Gastroesophageal sphincter (tissue), 4 donors: ENCODE data around the gene SIPA1. TPM values are rescaled to one million over a fixed set of nuclear protein-coding genes. Genes with fewer than 3 reads are reported as not detected.
A peak's percentile ranks its signal among the peaks of the same experiment; 100 is the strongest.

Experiments used
- ATAC-seq: fragments of 150-250 bp; one replicate; pipeline ENCODE4 v1.9.1; 2016; ENCODE audit warnings: mild to moderate bottlenecking, moderate library complexity
- H3K27ac ChIP-seq, 4 donors: fragments of 200-600 bp; sonication (generic) in 3 of 4; 1 replicate in 3 of 4; 2 replicates in 1 of 4; pipeline ENCODE4 v1.5.1; 2016 to 2019
- H3K27me3 ChIP-seq: fragments of 200-600 bp; sonication (generic); one replicate; pipeline ENCODE4 v1.5.1; 2019
- H3K36me3 ChIP-seq, 2 donors: fragments of 200-600 bp; sonication (generic); one replicate each; pipeline ENCODE4 v1.5.1; 2019; ENCODE audit warnings: control low read depth in 1 of 2
- H3K4me1 ChIP-seq, 3 donors: fragments of 200-600 bp; sonication (generic); 1 replicate in 2 of 3; 2 replicates in 1 of 3; pipeline ENCODE4 v1.5.1; 2016 to 2019; ENCODE audit warnings: control low read depth in 2 of 3
- H3K4me3 ChIP-seq, 2 donors: fragments of 200-600 bp; sonication (generic); one replicate each; pipeline ENCODE4 v1.5.1; 2019; ENCODE audit warnings: mild to moderate bottlenecking in 1 of 2, moderate library complexity in 1 of 2
- H3K9me3 ChIP-seq, 3 donors: fragments of 200-600 bp; sonication (generic); one replicate each; pipeline ENCODE4 v1.5.1; 2017 to 2019; ENCODE audit warnings: control low read depth in 2 of 3
- CTCF ChIP-seq, 4 experiments: fragments of 200-600 bp in 2 of 4; fragments of 450-650 bp in 2 of 4; sonication (generic) in 1 of 4; IDR thresholded peaks; one replicate each; pipeline ENCODE4 v1.5.1; 2017 to 2019; ENCODE audit warnings: antibody characterized with exemption in 4 of 4, mild to moderate bottlenecking in 2 of 4, moderate library complexity in 2 of 4
- EP300 ChIP-seq: sonication (generic); formaldehyde crosslinking; IDR thresholded peaks from one replicate; pipeline ENCODE4 v1.6.1; 2017; ENCODE audit warnings: antibody characterized with exemption, mild to moderate bottlenecking
- POLR2A ChIP-seq, 2 donors: fragments of 450-650 bp; IDR thresholded peaks; one replicate each; pipeline ENCODE4 v1.6.1; 2017; ENCODE audit warnings: antibody characterized with exemption in 2 of 2, mild to moderate bottlenecking in 2 of 2, moderate library complexity in 1 of 2
- POLR2AphosphoS5 ChIP-seq: sonication (generic); formaldehyde crosslinking; IDR thresholded peaks from one replicate; pipeline ENCODE4 v1.6.1; 2017; ENCODE audit warnings: antibody characterized with exemption
- WGBS, 2 donors: methylation state at CpG; one replicate each; pipeline ENCODE4 v1.1.5; 2018; ENCODE audit warnings: low coverage in 1 of 2; 5-methylcytosine and 5-hydroxymethylcytosine counted together
- total RNA-seq, 4 donors: library from RNA; depleted of rRNA; stranded (reverse); fragments of >200 nt; gene quantifications; one replicate each; pipeline ENCODE4 v1.1.0, GENCODE V29; 2016

SIPA1 gene
- total RNA-seq, 4 donors from 2014 or later: 32.9 to 45.0 (median 38.3) TPM

- Histone ChIP-seq H3K4me3 (peak overlapping the region; percentile 86 to 99), H3K9me3 (no peaks in the 10 kb centered on the region), H3K4me1 (peaks cover 0 to 53% (median 34%) of the 10 kb centered on the region in 3 donors), H3K27ac (peak overlapping the region; percentile 83 to 95 (median 92)), H3K27me3 (no peaks in the 10 kb centered on the region), H3K36me3 (peaks cover 0 to 51% of the 10 kb centered on the region in 2 donors)
- no peak for TF ChIP-seq POLR2A (IDR thresholded peaks at IDR 0.05)
- TF ChIP-seq EP300: no peak
- no peak for TF ChIP-seq POLR2AphosphoS5
- TF ChIP-seq CTCF (IDR thresholded peaks at IDR 0.05): no peak
- 0% methylated on average over 4 of the region's 50 CpGs; no CpG with 5 or more reads in 1 of the 2 donors for WGBS, 2 donors
- ATAC-seq: no peak
These were observed 21.8 kb upstream of the SIPA1 start for GRCh38 chr11:65615950-65616574.

- Histone ChIP-seq H3K4me1 (peaks cover 0 to 48% (median 29%) of the 10 kb centered on the region in 3 donors), H3K9me3 (no peaks in the 10 kb centered on the region), H3K4me3 (peak overlapping the region; percentile 86 to 99), H3K27me3 (no peaks in the 10 kb centered on the region), H3K27ac (peak overlapping the region in 3 of 4 donors; percentile 83 to 95 (median 94)), H3K36me3 (peaks cover 0 to 56% of the 10 kb centered on the region in 2 donors)
- no peak for ATAC-seq
- TF ChIP-seq POLR2A (IDR thresholded peaks at IDR 0.05) (no peak), CTCF (IDR thresholded peaks at IDR 0.05) (no peak), EP300 (no peak), POLR2AphosphoS5 (no peak)
- 60% methylated on average over 1 of the region's 10 CpGs; no CpG with 5 or more reads in 1 of the 2 donors for WGBS, 2 donors
These were observed 21.3 kb upstream of the SIPA1 start for GRCh38 chr11:65616575-65617001.

GRCh38 chr11:65617136-65617850, 20.6 kb upstream of the SIPA1 start:
- H3K27ac ChIP-seq: peak overlapping the region in 2 of 4 donors; percentile 83 to 95
- 74 to 75% methylated on average over 6 to 8 of the region's 17 CpGs for WGBS, 2 donors
- H3K9me3 ChIP-seq: no peaks in the 10 kb centered on the region
- H3K36me3 ChIP-seq: peaks cover 0 to 63% of the 10 kb centered on the region in 2 donors
- no peaks in the 10 kb centered on the region for H3K27me3 ChIP-seq
- H3K4me3 ChIP-seq: peak overlapping the region in 1 of 2 donors; percentile 99
- TF ChIP-seq EP300: no peak
- no peak for TF ChIP-seq POLR2AphosphoS5
- no peak for TF ChIP-seq CTCF (IDR thresholded peaks at IDR 0.05)
- no peak for TF ChIP-seq POLR2A (IDR thresholded peaks at IDR 0.05)
- H3K4me1 ChIP-seq: peaks cover 0 to 41% (median 22%) of the 10 kb centered on the region in 3 donors
- no peak for ATAC-seq

GRCh38 chr11:65617990-65618751, 19.7 kb upstream of the SIPA1 start:
- no peaks in the 10 kb centered on the region for H3K9me3 ChIP-seq
- peaks cover 0 to 32% (median 13%) of the 10 kb centered on the region in 3 donors for H3K4me1 ChIP-seq
- no CpG with 5 or more reads among the region's 33 CpGs for WGBS, 2 donors
- no peak overlapping the region for H3K4me3 ChIP-seq
- H3K36me3 ChIP-seq: peaks cover 0 to 64% of the 10 kb centered on the region in 2 donors
- no peak overlapping the region for H3K27ac ChIP-seq
- TF ChIP-seq CTCF (IDR thresholded peaks at IDR 0.05) (no peak), POLR2A (IDR thresholded peaks at IDR 0.05) (no peak), EP300 (no peak), POLR2AphosphoS5 (no peak)
- ATAC-seq: no peak
- no peaks in the 10 kb centered on the region for H3K27me3 ChIP-seq
